HL-60 (cell line): ENCODE data around the gene SIX5.
A peak's percentile ranks its signal among the peaks of the same experiment; 100 is the strongest.
"Not testable (repeated sequence)": the region's sequence is repeated elsewhere in the genome, so short reads cannot be mapped to it uniquely, and the experiment has no call there.

Source experiments
- DNase-seq, 2 experiments: peaks; one replicate each; pipeline ENCODE4 v3.0.0-alpha.2; 2010 to 2020; ENCODE audit warnings: low read depth in 1 of 2, low spot score in 1 of 2
- H3K27ac ChIP-seq: fragments of 250-450 bp; sonication (Bioruptor Pico); replicated peaks from 2 replicates; pipeline ENCODE4 v1.5.1; 2020; ENCODE audit warnings: mild to moderate bottlenecking, moderate library complexity
- H3K27me3 ChIP-seq: fragments of 250-450 bp; sonication (Bioruptor Pico); 2 replicates; pipeline ENCODE4 v1.5.1; 2021; ENCODE audit warnings: mild to moderate bottlenecking, moderate library complexity; ENCODE audit not compliant: insufficient read depth, poor library complexity, severe bottlenecking
- H3K4me3 ChIP-seq: replicated peaks from 2 replicates; pipeline ENCODE4 v1.5.1; 2011; ENCODE audit warnings: mild to moderate bottlenecking, control low read depth, low read length; ENCODE audit not compliant: insufficient read depth
- CTCF ChIP-seq: IDR thresholded peaks from one replicate; pipeline ENCODE4 v1.5.1; 2011; ENCODE audit warnings: low read length, control low read depth, inconsistent platforms; ENCODE audit not compliant: insufficient read depth
- GABPA ChIP-seq: IDR thresholded peaks from 2 replicates; pipeline ENCODE4 v1.6.1; 2012; ENCODE audit warnings: low read depth
- POLR2AphosphoS5 ChIP-seq: IDR thresholded peaks from 2 replicates; pipeline ENCODE4 v1.6.1; 2012; ENCODE audit warnings: low read depth
- REST ChIP-seq: IDR thresholded peaks from 2 replicates; pipeline ENCODE4 v1.6.1; 2012; ENCODE audit warnings: low read depth; ENCODE audit not compliant: insufficient replicate concordance
- SPI1 ChIP-seq: IDR thresholded peaks from 2 replicates; pipeline ENCODE4 v1.6.1; 2012; ENCODE audit warnings: low read depth, mild to moderate bottlenecking, borderline replicate concordance

Gene SIX5

GRCh38 chr19:45729800-45730290 lies 39.2 kb downstream of the SIX5 start:
- Histone ChIP-seq H3K4me3 (peak overlapping the region; percentile 93), H3K27ac (peak overlapping the region; percentile 73), H3K27me3 (no peaks in the 10 kb centered on the region)
- DNase-seq: no peak
- TF ChIP-seq CTCF (no peak), REST (no peak), GABPA (no peak), POLR2AphosphoS5 (no peak), SPI1 (no peak)

DNA sequence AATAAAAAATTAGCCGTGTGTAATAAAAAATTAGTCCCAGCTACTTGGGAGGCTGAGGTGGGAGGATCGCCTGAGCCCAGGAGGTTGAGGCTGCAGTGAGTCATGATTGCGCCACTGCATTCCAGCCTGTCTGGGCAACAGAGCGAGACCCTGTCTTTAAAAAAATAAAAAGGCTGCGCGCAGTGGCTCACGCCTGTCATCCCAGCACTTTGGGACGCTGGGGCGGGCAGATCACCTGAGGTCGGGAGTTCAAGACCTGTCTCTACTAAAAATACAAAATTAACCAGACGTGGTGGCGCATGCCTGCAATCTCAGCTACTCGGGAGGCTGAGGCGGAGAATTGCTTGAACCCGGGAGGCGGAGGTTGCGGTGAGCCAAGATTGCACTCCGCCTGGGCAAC lies 40.4 kb downstream of the SIX5 start:
- H3K4me3 ChIP-seq, H3K27me3 ChIP-seq, DNase-seq, H3K27ac ChIP-seq: not testable (repeated sequence)

DNA sequence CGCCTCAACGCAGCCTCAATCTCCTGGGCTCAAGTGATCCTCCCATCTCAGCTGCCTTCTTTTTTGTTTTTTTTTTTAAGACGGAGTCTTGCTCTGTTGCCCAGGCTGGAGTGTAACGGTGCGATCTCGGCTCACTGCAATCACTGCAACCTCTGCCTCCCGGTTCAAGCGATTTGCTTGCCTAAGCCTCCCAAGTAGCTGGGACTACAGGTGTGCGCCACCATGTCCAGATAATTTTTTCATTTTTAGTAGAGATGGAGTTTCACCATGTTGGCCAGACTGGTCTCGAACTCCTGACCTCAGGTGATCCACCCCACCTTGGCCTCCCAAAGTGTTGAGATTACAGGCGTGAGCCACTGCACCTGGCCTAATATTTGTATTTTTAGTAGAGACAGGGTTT lies 49.0 kb downstream of the SIX5 start:
- H3K27ac ChIP-seq, H3K4me3 ChIP-seq, DNase-seq, H3K27me3 ChIP-seq: not testable (repeated sequence)

DNA sequence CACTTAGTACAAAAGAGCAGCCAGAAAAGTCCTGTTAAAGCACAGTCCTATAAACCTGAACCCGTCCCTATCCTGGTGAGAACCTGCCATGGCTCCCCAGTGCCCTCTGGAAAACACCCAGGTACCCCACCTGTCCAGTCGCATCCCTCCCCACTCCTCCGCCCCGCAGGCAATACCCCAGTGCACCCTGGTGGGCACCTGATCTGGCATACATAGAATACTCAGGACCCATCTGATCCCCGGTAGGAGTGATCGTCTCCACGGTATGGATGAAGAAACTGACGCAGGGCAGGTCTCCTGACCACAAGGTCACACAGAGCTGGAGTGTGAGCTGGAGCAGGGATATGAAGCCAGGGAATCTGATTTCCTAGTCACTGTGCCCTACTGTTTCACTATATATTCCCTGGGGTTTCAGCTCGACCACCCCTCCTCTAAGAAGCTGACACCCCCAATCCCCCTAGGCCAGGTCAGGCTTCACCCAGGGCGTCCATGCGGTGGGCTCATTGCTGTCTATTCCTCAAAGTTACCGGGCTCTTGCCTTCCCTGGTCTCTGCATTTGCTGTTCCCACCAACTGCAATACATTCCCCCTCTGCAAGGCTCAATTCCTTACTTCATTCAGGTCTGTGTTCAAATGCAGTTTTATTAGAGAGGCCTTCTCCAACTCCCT lies 50.9 kb downstream of the SIX5 start:
- no peak for TF ChIP-seq POLR2AphosphoS5
- no peak for TF ChIP-seq GABPA
- TF ChIP-seq CTCF: no peak
- no peak for TF ChIP-seq REST
- no peak for TF ChIP-seq SPI1
- Histone ChIP-seq H3K27me3 (no peaks in the 10 kb centered on the region), H3K4me3 (peak overlapping the region; percentile 41), H3K27ac (peak overlapping the region; percentile 86)
- DNase-seq: no peak
